Brain microvascular endothelial cell (primary cell): Measurements from ENCODE around the gene VCY1B.
"Not testable (repeated sequence)": the region's sequence is repeated elsewhere in the genome, so short reads cannot be mapped to it uniquely, and the experiment has no call there.

Source experiments
- DNase-seq: peaks from one replicate; pipeline ENCODE4 v3.0.0-alpha.2; 2020
- H3K27ac ChIP-seq: fragments of 250-450 bp; sonication (Bioruptor Pico); 2 replicates; pipeline ENCODE4 v1.5.1; 2020; ENCODE audit warnings: mild to moderate bottlenecking, moderate library complexity
- H3K27me3 ChIP-seq: fragments of 250-450 bp; sonication (Bioruptor Pico); replicated peaks from 2 replicates; pipeline ENCODE4 v1.5.1; 2020; ENCODE audit warnings: mild to moderate bottlenecking
- H3K36me3 ChIP-seq: fragments of 250-450 bp; sonication (Bioruptor Pico); replicated peaks from 2 replicates; pipeline ENCODE4 v1.5.1; 2020; ENCODE audit warnings: mild to moderate bottlenecking
- H3K4me3 ChIP-seq: 2 replicates; pipeline ENCODE4 v1.5.1; 2011; ENCODE audit warnings: low read depth, mild to moderate bottlenecking, control low read depth, low read length, moderate library complexity
- CTCF ChIP-seq: IDR thresholded peaks from 2 replicates; pipeline ENCODE4 v1.5.1; 2011; ENCODE audit warnings: low read depth, mild to moderate bottlenecking, moderate library complexity, low read length, control low read depth, inconsistent platforms; ENCODE audit errors: missing control alignments
- in situ Hi-C: cut with HindIII; loops from 2 replicates; pipeline ENCODE4 v1.10.0; 2017; ENCODE audit warnings: low sequenced_read_pairs, low pct_ligation_motif_present

VCY1B gene

GRCh38 chrY:14055927-14056326, at the start of gene VCY1B:
TSS of gene VCY1B (plus strand) at chrY:14056227. CDS start at chrY:14056290, 63 bp downstream.
- H3K36me3 ChIP-seq, H3K4me3 ChIP-seq, DNase-seq, H3K27ac ChIP-seq, H3K27me3 ChIP-seq, in situ Hi-C loops: not testable (repeated sequence)

- in situ Hi-C loops, H3K36me3 ChIP-seq, H3K27me3 ChIP-seq, H3K27ac ChIP-seq, DNase-seq, H3K4me3 ChIP-seq: not testable (repeated sequence)
These were observed 44.1 kb upstream of the VCY1B start for GRCh38 chrY:14011916-14012315.

GRCh38 chrY:14030395-14030794, 25.6 kb upstream of the VCY1B start:
- H3K27ac ChIP-seq, H3K27me3 ChIP-seq, H3K4me3 ChIP-seq, DNase-seq, H3K36me3 ChIP-seq, in situ Hi-C loops: not testable (repeated sequence)

- in situ Hi-C loops = no loop called here
- DNase-seq = no peak
- H3K36me3 ChIP-seq = no peaks in the 10 kb centered on the region
- no peaks in the 10 kb centered on the region for H3K27me3 ChIP-seq
- H3K27ac ChIP-seq = no peak overlapping the region
- no peak for TF ChIP-seq CTCF
- no peak overlapping the region for H3K4me3 ChIP-seq
These were observed 29.9 kb downstream of the VCY1B start for GRCh38 chrY:14085877-14086276.
